ENCODE data around the gene RBM47. TPM values are rescaled to one million over a fixed set of nuclear protein-coding genes. Genes with fewer than 3 reads are reported as not detected.

Gene RBM47
- total and polyA plus RNA-seq, 10 of the 15 experiments (the other 5 are each of a cell fraction or from before 2014, with no cell fraction given): 7.9 to 45.0 (median 28.7) TPM

- peaks cover 4% of the 10 kb centered on the region for H3K4me1 ChIP-seq (ENCODE audit: control insufficient read depth, insufficient read depth, low read length)
- FAIRE-seq: no peak
- WGBS (ENCODE audit: insufficient coverage, insufficient replicate concordance, low lambda C conversion rate, missing lambda C conversion rate): over 99% methylated on average over 8 of the region's 8 CpGs
These were observed 44.4 kb downstream of the RBM47 start for GRCh38 chr4:40585201-40585799.

GRCh38 chr4:40584517-40585141 is 45.0 kb downstream of the RBM47 start:
- Histone ChIP-seq H3K4me3 (no peak overlapping the region), H3K4me2 (ENCODE audit: control insufficient read depth, insufficient read depth) (no peak overlapping the region), H2AFZ (ENCODE audit: control insufficient read depth, low read depth, low read length) (no peak overlapping the region), H3K36me3 (ENCODE audit: control insufficient read depth in 2 of 2, insufficient read depth in 2 of 2, low read length in 1 of 2) (peaks cover 4% of the 10 kb centered on the region in 2 experiments; a peak in 3 of 4 replicates), H3K27ac (ENCODE audit: control insufficient read depth, insufficient read depth) (no peak overlapping the region), H3K9ac (ENCODE audit: control insufficient read depth, insufficient read depth, low read length) (no peak overlapping the region), H3K79me2 (ENCODE audit: control insufficient read depth, insufficient read depth, low read length) (peaks cover 59% of the 10 kb centered on the region), H3K27me3 (replicated peaks in 1 of 2; ENCODE audit: control insufficient read depth in 2 of 2, insufficient read depth in 2 of 2, low read length in 1 of 2) (no peaks in the 10 kb centered on the region), H3K9me3 (replicated peaks; ENCODE audit: control insufficient read depth, insufficient read depth, low read length) (no peaks in the 10 kb centered on the region), H3K4me1 (ENCODE audit: control insufficient read depth, insufficient read depth, low read length) (peaks cover 4% of the 10 kb centered on the region), H4K20me1 (ENCODE audit: control insufficient read depth, insufficient read depth) (no peaks in the 10 kb centered on the region)
- SMC1A ChIA-PET (ENCODE audit: uncharacterized antibody, unreplicated experiment): interaction anchor here (1.2 kb wide), 1 partner anchor 11 kb away, joined by 3 read pairs; no protein-coding TSS in a partner anchor
- RAD21 ChIA-PET (ENCODE audit: unreplicated experiment): interaction anchor here (0.8 kb wide), 1 partner anchor 43 kb away, joined by 3 read pairs; no protein-coding TSS in a partner anchor
- CTCF ChIA-PET: interaction anchor here (1.1 to 1.7 kb wide), 2 partner anchors 10 to 135 kb away, joined by 3 read pairs; no protein-coding TSS in a partner anchor
- no peak for FAIRE-seq
- BruUV-seq (replicated peaks): no TSS peak
- no peak for ATAC-seq
- no peak for DNase-seq (ENCODE audit: low read depth, low spot score)
- 71% methylated on average over 3 of the region's 3 CpGs for WGBS (ENCODE audit: insufficient coverage, insufficient replicate concordance, low lambda C conversion rate, missing lambda C conversion rate)
- in situ Hi-C loops (cut with MboI) (no loop called here), intact Hi-C loops (cut with micrococcal nuclease; ENCODE audit: unreplicated experiment) (no loop called here)
- POLR2A ChIA-PET: interaction anchor here (0.6 kb wide), 2 partner anchors 19 to 507 kb away, joined by 3 read pairs; no protein-coding TSS in a partner anchor
- TF ChIP-seq ZBTB40 (IDR thresholded peaks at IDR 0.05; ENCODE audit: borderline replicate concordance) (peak; percentile 65), IRF3 (IDR thresholded peaks at IDR 0.05) (no peak), JUND (IDR thresholded peaks at IDR 0.05; ENCODE audit: low read depth, low read length) (no peak), NFXL1 (IDR thresholded peaks at IDR 0.05; ENCODE audit: borderline replicate concordance) (no peak)

More at GRCh38 chr4:40585201-40585799, 44.4 kb downstream of the RBM47 start:
- CTCF ChIA-PET: interaction anchor here (1.1 to 1.7 kb wide), 2 partner anchors 11 to 134 kb away, joined by 3 read pairs; no protein-coding TSS in a partner anchor
- in situ Hi-C loops (cut with MboI) (no loop called here), intact Hi-C loops (cut with micrococcal nuclease; ENCODE audit: unreplicated experiment) (no loop called here)
- POLR2A ChIA-PET: no interaction called here
- Histone ChIP-seq H3K9ac (ENCODE audit: control insufficient read depth, insufficient read depth, low read length) (no peak overlapping the region), H3K79me2 (ENCODE audit: control insufficient read depth, insufficient read depth, low read length) (peaks cover 56% of the 10 kb centered on the region), H3K36me3 (ENCODE audit: control insufficient read depth in 2 of 2, insufficient read depth in 2 of 2, low read length in 1 of 2) (peaks cover 4% of the 10 kb centered on the region in 2 experiments; a peak in 3 of 4 replicates), H3K9me3 (replicated peaks; ENCODE audit: control insufficient read depth, insufficient read depth, low read length) (no peaks in the 10 kb centered on the region), H3K4me3 (no peak overlapping the region), H3K27me3 (replicated peaks in 1 of 2; ENCODE audit: control insufficient read depth in 2 of 2, insufficient read depth in 2 of 2, low read length in 1 of 2) (no peaks in the 10 kb centered on the region), H3K4me2 (ENCODE audit: control insufficient read depth, insufficient read depth) (no peak overlapping the region), H3K27ac (ENCODE audit: control insufficient read depth, insufficient read depth) (no peak overlapping the region), H2AFZ (ENCODE audit: control insufficient read depth, low read depth, low read length) (no peak overlapping the region), H4K20me1 (ENCODE audit: control insufficient read depth, insufficient read depth) (no peaks in the 10 kb centered on the region)
- TF ChIP-seq CHD2 (IDR thresholded peaks at IDR 0.05; ENCODE audit: borderline replicate concordance, low read depth, low read length): no peak
- 0 out of 2 replicates have a peak, but pooled peaks have one; percentile 26 for TF ChIP-seq RUNX3 (IDR thresholded peaks at IDR 0.05; ENCODE audit: low read length)
- peak in 1 of 2 experiments; percentile 14; a peak in 1 of 4 replicates for TF ChIP-seq BHLHE40 (IDR thresholded peaks at IDR 0.05; ENCODE audit: borderline replicate concordance in 1 of 2, low read depth in 2 of 2, low read length in 1 of 2)
- RAD21 ChIA-PET (ENCODE audit: unreplicated experiment): interaction anchor here (0.8 kb wide), 1 partner anchor 43 kb away, joined by 3 read pairs; no protein-coding TSS in a partner anchor
- no TSS peak for BruUV-seq (replicated peaks)
- DNase-seq (ENCODE audit: low read depth, low spot score) (no peak), ATAC-seq (no peak; the same call in 2 of the 3 replicates)
- SMC1A ChIA-PET (ENCODE audit: uncharacterized antibody, unreplicated experiment): interaction anchor here (1.2 kb wide), 1 partner anchor 10 kb away, joined by 3 read pairs; no protein-coding TSS in a partner anchor

All from GM12878 (cell line).